NB4 (cell line): ENCODE results near the gene MED13L.

Experiments
- MYC ChIP-seq: IDR thresholded peaks from 2 replicates; pipeline ENCODE4 v1.6.1; 2011; ENCODE audit warnings: low read depth, low read length
- POLR2A ChIP-seq: IDR thresholded peaks from 2 replicates; pipeline ENCODE4 v1.6.1; 2011; ENCODE audit warnings: mild to moderate bottlenecking; ENCODE audit not compliant: insufficient read length; ENCODE audit errors: extremely low read depth
- TF ChIP-seq, protein P1 (sequence below): IDR thresholded peaks from one replicate; pipeline ENCODE4 v1.5.1; 2012; ENCODE audit warnings: low read depth, low read length
- TF ChIP-seq, protein P2 (sequence below): IDR thresholded peaks from 2 replicates; pipeline ENCODE4 v1.6.1; 2011; ENCODE audit warnings: low read depth, low read length

DNA sequence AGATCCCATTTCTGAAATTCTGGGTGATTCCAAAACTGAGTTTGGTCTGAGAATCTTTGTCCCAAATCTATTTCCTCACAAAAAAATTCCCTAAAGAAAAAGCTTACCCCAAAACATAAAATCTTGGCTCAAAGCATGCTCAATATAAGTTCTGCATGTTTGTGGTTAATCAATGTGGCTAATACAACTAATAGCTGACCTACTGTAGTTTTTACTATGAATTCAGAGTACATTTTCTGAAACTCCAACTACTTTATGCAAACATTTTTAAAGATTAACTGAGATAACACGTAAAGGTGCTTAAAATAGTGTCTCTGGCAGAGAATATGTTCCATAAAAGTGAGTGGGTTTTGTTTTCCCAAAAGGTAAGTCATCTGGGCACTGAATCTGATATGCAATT lies 133.1 kb downstream of the MED13L start:
- TF ChIP-seq, protein P1, sequence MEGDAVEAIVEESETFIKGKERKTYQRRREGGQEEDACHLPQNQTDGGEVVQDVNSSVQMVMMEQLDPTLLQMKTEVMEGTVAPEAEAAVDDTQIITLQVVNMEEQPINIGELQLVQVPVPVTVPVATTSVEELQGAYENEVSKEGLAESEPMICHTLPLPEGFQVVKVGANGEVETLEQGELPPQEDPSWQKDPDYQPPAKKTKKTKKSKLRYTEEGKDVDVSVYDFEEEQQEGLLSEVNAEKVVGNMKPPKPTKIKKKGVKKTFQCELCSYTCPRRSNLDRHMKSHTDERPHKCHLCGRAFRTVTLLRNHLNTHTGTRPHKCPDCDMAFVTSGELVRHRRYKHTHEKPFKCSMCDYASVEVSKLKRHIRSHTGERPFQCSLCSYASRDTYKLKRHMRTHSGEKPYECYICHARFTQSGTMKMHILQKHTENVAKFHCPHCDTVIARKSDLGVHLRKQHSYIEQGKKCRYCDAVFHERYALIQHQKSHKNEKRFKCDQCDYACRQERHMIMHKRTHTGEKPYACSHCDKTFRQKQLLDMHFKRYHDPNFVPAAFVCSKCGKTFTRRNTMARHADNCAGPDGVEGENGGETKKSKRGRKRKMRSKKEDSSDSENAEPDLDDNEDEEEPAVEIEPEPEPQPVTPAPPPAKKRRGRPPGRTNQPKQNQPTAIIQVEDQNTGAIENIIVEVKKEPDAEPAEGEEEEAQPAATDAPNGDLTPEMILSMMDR, result no peak
- TF ChIP-seq MYC, result no peak
- no peak for TF ChIP-seq POLR2A
- TF ChIP-seq, protein P2, sequence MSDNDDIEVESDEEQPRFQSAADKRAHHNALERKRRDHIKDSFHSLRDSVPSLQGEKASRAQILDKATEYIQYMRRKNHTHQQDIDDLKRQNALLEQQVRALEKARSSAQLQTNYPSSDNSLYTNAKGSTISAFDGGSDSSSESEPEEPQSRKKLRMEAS, result no peak
